Stimulated activated effector memory CD8-positive, alpha-beta T cell treated with anti-CD3 and anti-CD28 coated beads, Interleukin-12 subunit alpha, Interleukin-12 subunit beta, amount 100 ng/mL, for 72 hours (primary cell): Measurements from ENCODE around the gene TPGS2.
A peak's percentile ranks its signal among the peaks of the same experiment; 100 is the strongest.
"Not testable (repeated sequence)": the region's sequence is repeated elsewhere in the genome, so short reads cannot be mapped to it uniquely, and the experiment has no call there.

ENCODE experiments used
- ATAC-seq: fragments of 150-1000 bp; cut with Tn5 transposase; 2 replicates; pipeline ENCODE4 v1.10.0; 2021
- DNase-seq, 2 donors: peaks; one replicate each; pipeline ENCODE4 v3.0.0; 2021 to 2022; ENCODE audit warnings: low spot score in 2 of 2
- H3K27ac Mint-ChIP-seq: one replicate; pipeline ENCODE4 v1.8.0; 2022; ENCODE audit warnings: mild to moderate bottlenecking, mixed read lengths
- H3K36me3 Mint-ChIP-seq: one replicate; pipeline ENCODE4 v1.8.0; 2022; ENCODE audit warnings: mild to moderate bottlenecking, mixed read lengths
- H3K4me1 Mint-ChIP-seq: one replicate; pipeline ENCODE4 v1.8.0; 2022; ENCODE audit warnings: mixed read lengths
- H3K4me3 Mint-ChIP-seq: one replicate; pipeline ENCODE4 v1.8.0; 2022; ENCODE audit warnings: mild to moderate bottlenecking, mixed read lengths
- H3K9me3 Mint-ChIP-seq: one replicate; pipeline ENCODE4 v1.8.0; 2022; ENCODE audit warnings: mixed read lengths

TPGS2 gene

DNA sequence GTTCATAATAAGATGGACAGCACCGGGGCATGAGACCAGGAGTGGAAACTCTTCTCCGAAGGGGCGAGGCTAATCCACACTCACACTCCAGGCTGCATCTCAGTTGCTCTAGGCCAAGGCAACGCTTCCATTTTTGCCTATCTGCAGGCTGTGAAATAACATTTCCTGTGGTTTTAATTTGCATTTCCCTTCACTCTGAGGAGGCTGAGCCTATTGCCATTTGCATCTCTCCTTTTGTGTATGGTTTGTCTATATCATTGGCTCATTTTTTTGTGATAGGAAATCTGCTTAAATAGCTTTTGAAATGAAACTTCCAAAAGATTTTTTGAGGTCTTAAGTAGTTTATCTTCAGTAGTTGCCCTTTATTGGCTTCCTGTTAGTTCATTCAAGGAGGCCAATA, 57.6 kb downstream of the TPGS2 start:
- no peaks in the 10 kb centered on the region for H3K36me3 Mint-ChIP-seq
- H3K4me1 Mint-ChIP-seq = peaks cover 11% of the 10 kb centered on the region
- DNase-seq = no peak
- no peaks in the 10 kb centered on the region for H3K9me3 Mint-ChIP-seq
- no peak overlapping the region for H3K27ac Mint-ChIP-seq
- H3K4me3 Mint-ChIP-seq = no peak overlapping the region
- no peak for ATAC-seq

- H3K4me1 Mint-ChIP-seq = peaks cover 11% of the 10 kb centered on the region
- no peak overlapping the region for H3K27ac Mint-ChIP-seq
- DNase-seq (no peak), ATAC-seq (no peak)
- H3K36me3 Mint-ChIP-seq = no peaks in the 10 kb centered on the region
- no peak overlapping the region for H3K4me3 Mint-ChIP-seq
- H3K9me3 Mint-ChIP-seq = no peaks in the 10 kb centered on the region
These were observed 58.4 kb downstream of the TPGS2 start for GRCh38 chr18:36770315-36770946.

DNA sequence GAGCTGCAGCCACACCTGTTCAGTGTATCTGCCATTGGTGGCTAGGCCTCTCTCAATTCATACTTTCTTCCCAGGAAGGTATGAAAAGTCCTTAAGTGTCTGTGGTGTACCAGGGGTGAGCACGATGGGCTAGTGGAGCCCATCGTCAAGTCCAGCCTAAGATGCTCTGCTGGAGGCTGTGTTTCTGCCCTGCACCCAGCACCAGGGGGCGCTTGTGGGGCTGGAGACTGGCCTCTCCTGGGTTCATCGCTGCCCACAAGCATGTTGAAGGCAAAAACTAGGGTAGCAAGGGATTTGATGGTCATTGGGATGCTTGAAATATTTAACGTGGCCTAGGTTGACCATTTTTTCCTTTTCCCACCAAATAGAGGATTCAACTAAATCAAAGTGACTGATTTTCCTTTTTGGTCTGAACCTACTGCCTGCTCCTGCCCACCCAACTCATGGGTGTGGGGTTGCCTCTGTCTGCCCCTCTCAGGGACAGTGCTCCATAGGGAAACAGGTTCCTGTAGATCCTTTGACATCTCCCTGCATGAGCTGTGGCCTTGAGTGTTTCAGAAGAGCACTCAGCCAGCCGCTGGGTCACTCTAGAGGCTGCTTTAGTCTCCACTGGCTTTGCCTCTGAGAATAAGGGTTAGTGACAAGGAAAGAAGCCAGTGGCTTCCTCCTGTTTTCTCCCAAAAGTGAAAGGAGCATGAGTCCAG, 59.0 kb downstream of the TPGS2 start:
- no peaks in the 10 kb centered on the region for H3K36me3 Mint-ChIP-seq
- no peak overlapping the region for H3K4me3 Mint-ChIP-seq
- H3K4me1 Mint-ChIP-seq = peaks cover 11% of the 10 kb centered on the region
- H3K9me3 Mint-ChIP-seq = no peaks in the 10 kb centered on the region
- no peak overlapping the region for H3K27ac Mint-ChIP-seq
- ATAC-seq (peak; percentile 51), DNase-seq (no peak)

DNA sequence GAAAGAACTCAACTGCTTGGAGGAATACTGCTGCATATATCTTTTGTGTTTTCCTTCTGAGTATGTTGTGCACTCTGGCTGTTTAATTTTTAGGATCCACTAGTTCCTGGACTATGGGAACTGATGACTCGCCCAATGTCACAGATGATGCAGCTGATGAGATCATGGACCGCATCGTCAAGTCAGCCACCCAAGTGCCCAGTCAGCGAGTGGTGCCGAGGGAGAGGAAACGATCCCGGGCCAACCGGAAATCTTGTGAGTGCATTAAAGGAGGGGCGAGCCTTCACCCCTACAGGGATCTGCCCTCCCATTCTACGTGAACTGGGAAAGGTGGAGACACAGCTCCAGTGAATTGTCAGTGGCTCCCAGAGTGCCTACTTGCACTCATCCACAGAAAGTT, 59.6 kb downstream of the TPGS2 start:
- H3K27ac Mint-ChIP-seq = no peak overlapping the region
- peaks cover 11% of the 10 kb centered on the region for H3K4me1 Mint-ChIP-seq
- no peak overlapping the region for H3K4me3 Mint-ChIP-seq
- no peak for ATAC-seq
- H3K36me3 Mint-ChIP-seq = no peaks in the 10 kb centered on the region
- H3K9me3 Mint-ChIP-seq = no peaks in the 10 kb centered on the region
- DNase-seq = no peak

GRCh38 chr18:36766836-36767235, 62.0 kb downstream of the TPGS2 start:
- DNase-seq (no peak), ATAC-seq (no peak)
- no peak overlapping the region for H3K27ac Mint-ChIP-seq
- H3K4me3 Mint-ChIP-seq = no peak overlapping the region
- no peaks in the 10 kb centered on the region for H3K9me3 Mint-ChIP-seq
- peaks cover 11% of the 10 kb centered on the region for H3K4me1 Mint-ChIP-seq
- H3K36me3 Mint-ChIP-seq = no peaks in the 10 kb centered on the region

GRCh38 chr18:36762965-36763364, 65.8 kb downstream of the TPGS2 start:
- ATAC-seq, DNase-seq, H3K36me3 Mint-ChIP-seq, H3K4me1 Mint-ChIP-seq, H3K27ac Mint-ChIP-seq, H3K4me3 Mint-ChIP-seq, H3K9me3 Mint-ChIP-seq: not testable (repeated sequence)

DNA sequence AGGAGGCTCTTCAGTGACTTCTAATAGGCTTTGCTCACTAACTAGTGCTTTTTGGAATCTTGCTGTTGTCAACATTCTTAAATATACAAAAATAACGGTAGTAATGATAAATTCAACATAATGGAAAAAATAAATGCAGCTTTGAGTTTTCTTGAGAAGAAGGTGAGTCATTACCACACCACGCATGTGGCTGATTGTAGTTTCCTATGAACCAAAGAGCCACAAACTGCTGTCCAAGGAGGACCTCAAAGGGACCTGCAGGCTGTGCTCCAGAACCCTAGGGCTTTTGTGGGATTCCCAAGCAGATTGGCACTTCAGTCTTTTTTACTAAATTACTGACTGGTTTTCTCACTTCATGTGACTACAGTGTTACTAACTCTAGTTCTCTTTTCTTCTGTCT, 66.7 kb downstream of the TPGS2 start:
- H3K27ac Mint-ChIP-seq = no peak overlapping the region
- ATAC-seq (peak; percentile 53), DNase-seq (peak in 1 of 2 donors; percentile 43)
- H3K4me1 Mint-ChIP-seq = no peaks in the 10 kb centered on the region
- no peak overlapping the region for H3K4me3 Mint-ChIP-seq
- no peaks in the 10 kb centered on the region for H3K36me3 Mint-ChIP-seq
- no peaks in the 10 kb centered on the region for H3K9me3 Mint-ChIP-seq

GRCh38 chr18:36761186-36761698, 67.6 kb downstream of the TPGS2 start:
- ATAC-seq = no peak
- H3K36me3 Mint-ChIP-seq = no peaks in the 10 kb centered on the region
- no peak overlapping the region for H3K27ac Mint-ChIP-seq
- H3K9me3 Mint-ChIP-seq = no peaks in the 10 kb centered on the region
- H3K4me3 Mint-ChIP-seq = no peak overlapping the region
- no peaks in the 10 kb centered on the region for H3K4me1 Mint-ChIP-seq
- no peak for DNase-seq

- no peak for ATAC-seq
- H3K4me3 Mint-ChIP-seq = no peak overlapping the region
These were observed 68.2 kb downstream of the TPGS2 start for GRCh38 chr18:36760598-36760997.

DNA sequence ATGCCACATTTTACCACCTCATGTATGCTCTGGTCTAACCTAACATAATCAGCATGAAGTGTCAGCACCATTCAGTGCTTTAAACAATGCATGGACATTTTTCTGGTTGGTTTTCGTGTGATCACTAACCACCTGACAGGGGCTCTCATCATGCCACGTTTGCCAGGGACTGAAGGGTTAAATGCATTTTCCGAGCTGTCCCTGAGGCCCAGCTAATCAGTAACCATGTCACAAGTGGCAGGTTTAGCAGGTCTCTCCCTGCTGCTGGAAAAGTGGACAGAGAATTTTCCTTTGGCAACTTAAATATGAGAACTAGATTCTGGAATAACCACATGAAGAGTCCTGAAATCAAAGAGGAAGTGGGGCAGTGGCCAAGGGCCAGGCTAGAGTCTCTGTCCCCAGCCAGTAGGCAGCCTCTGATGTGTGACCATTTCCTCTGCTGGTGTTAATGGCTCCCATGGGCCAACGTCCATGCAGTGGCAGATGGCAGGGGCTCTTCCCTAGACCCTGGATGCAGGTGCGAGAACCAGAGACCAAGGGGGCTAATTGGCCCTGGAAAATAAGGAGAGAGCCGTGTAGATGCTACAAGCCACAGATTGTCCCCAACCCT, 69.5 kb downstream of the TPGS2 start:
- no peaks in the 10 kb centered on the region for H3K9me3 Mint-ChIP-seq
- no peaks in the 10 kb centered on the region for H3K4me1 Mint-ChIP-seq
- no peak overlapping the region for H3K27ac Mint-ChIP-seq
- H3K4me3 Mint-ChIP-seq = no peak overlapping the region
- peak in 1 of 2 donors; percentile 32 for DNase-seq
- H3K36me3 Mint-ChIP-seq = no peaks in the 10 kb centered on the region
- ATAC-seq = no peak

More at GRCh38 chr18:36760598-36760997, 68.2 kb downstream of the TPGS2 start:
- DNase-seq = no peak
- no peaks in the 10 kb centered on the region for H3K9me3 Mint-ChIP-seq
- no peak overlapping the region for H3K27ac Mint-ChIP-seq
- no peaks in the 10 kb centered on the region for H3K36me3 Mint-ChIP-seq
- no peaks in the 10 kb centered on the region for H3K4me1 Mint-ChIP-seq

GRCh38 chr18:36758623-36759022, 70.2 kb downstream of the TPGS2 start:
- Mint-ChIP-seq H3K4me1 (no peaks in the 10 kb centered on the region), H3K27ac (no peak overlapping the region), H3K4me3 (no peak overlapping the region), H3K36me3 (no peaks in the 10 kb centered on the region), H3K9me3 (no peaks in the 10 kb centered on the region)
- DNase-seq (peak in 1 of 2 donors; percentile 32), ATAC-seq (peak; percentile 19)

GRCh38 chr18:36757991-36758390, 70.8 kb downstream of the TPGS2 start:
- Mint-ChIP-seq H3K9me3 (no peaks in the 10 kb centered on the region), H3K4me1 (no peaks in the 10 kb centered on the region), H3K27ac (no peak overlapping the region), H3K36me3 (no peaks in the 10 kb centered on the region), H3K4me3 (no peak overlapping the region)
- DNase-seq (peak in 1 of 2 donors; percentile 4), ATAC-seq (no peak)

DNA sequence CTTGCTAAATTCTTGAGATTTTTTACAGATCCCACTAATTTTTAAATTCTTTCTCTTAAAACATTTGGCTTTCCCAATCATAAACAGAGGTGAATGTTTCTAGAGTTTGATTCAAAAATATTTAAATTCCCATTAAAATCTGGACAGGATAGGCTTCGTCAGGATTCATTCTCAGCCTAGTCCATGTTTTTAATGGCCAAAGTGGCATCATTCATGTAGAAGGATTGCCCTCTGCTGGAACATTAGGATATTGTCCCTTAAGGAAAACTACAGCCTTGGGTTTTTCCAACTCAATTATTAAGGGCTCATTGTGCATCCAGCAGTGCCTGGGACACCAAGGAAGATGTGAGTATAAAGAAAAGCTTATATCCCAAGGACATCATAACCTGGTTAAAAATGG, 71.7 kb downstream of the TPGS2 start:
- Mint-ChIP-seq H3K4me3 (no peak overlapping the region), H3K9me3 (no peaks in the 10 kb centered on the region), H3K27ac (no peak overlapping the region), H3K36me3 (no peaks in the 10 kb centered on the region), H3K4me1 (no peaks in the 10 kb centered on the region)
- ATAC-seq (no peak), DNase-seq (no peak)

- Mint-ChIP-seq H3K4me3 (no peak overlapping the region), H3K27ac (no peak overlapping the region), H3K36me3 (no peaks in the 10 kb centered on the region), H3K9me3 (no peaks in the 10 kb centered on the region), H3K4me1 (no peaks in the 10 kb centered on the region)
- DNase-seq = no peak
- no peak for ATAC-seq
These were observed 72.6 kb downstream of the TPGS2 start for GRCh38 chr18:36756242-36756641.

- Mint-ChIP-seq H3K4me1 (no peaks in the 10 kb centered on the region), H3K9me3 (no peaks in the 10 kb centered on the region), H3K36me3 (no peaks in the 10 kb centered on the region), H3K27ac (no peak overlapping the region), H3K4me3 (no peak overlapping the region)
- DNase-seq (no peak), ATAC-seq (no peak)
These were observed 75.6 kb downstream of the TPGS2 start for GRCh38 chr18:36752929-36753865.
